HT-29 (cell line): ENCODE data around the gene HOMER3. TPM values are rescaled to one million over a fixed set of nuclear protein-coding genes. Genes with fewer than 3 reads are reported as not detected.

Experiments used
- DNase-seq: peaks from one replicate; pipeline ENCODE4 v3.0.0-alpha.2; 2015; ENCODE audit warnings: low spot score
- total RNA-seq: library from RNA; depleted of rRNA; stranded (reverse); fragments of >200 nt; shearing (Covaris generic); gene quantifications from 2 replicates; pipeline ENCODE4 v1.2.3, GENCODE V29; 2014; rRNA removed

Gene HOMER3
- total RNA-seq, 1 experiment from 2014 or later = 7.5 TPM

- DNase-seq = peak; percentile 78
Measured at GRCh38 chr19:18879579-18880373, 61.2 kb downstream of the HOMER3 start.

Other genes with a start within 250 kb of the HOMER3 start
- gene COMP, start 149.9 kb downstream of the HOMER3 start, total RNA-seq = not detected in 2 replicates
- gene UPF1, start 109.3 kb downstream of the HOMER3 start, total RNA-seq = 73.7 and 79.5 TPM in 2 replicates
- not detected in 2 replicates for gene CERS1, start 45.1 kb downstream of the HOMER3 start, total RNA-seq
- gene COPE, start 21.8 kb downstream of the HOMER3 start, total RNA-seq = 290 and 317 TPM in 2 replicates
- 69.4 and 81.8 TPM in 2 replicates for gene DDX49, start 21.5 kb downstream of the HOMER3 start, total RNA-seq
- gene SUGP2, start 92.3 kb upstream of the HOMER3 start, total RNA-seq = 35.7 and 37.7 TPM in 2 replicates
- 91.3 and 110 TPM in 2 replicates for gene ARMC6, start 92.4 kb upstream of the HOMER3 start, total RNA-seq
- 2.4 and 3.2 TPM in 2 replicates for gene SLC25A42, start 122.8 kb upstream of the HOMER3 start, total RNA-seq
- gene TMEM161A, start 197.3 kb upstream of the HOMER3 start, total RNA-seq = 59.0 and 63.8 TPM in 2 replicates
- 0.38 and 0.55 TPM in 2 replicates for gene MEF2B, start 229.0 kb upstream of the HOMER3 start, total RNA-seq